Stimulated activated CD8-positive, alpha-beta memory T cell treated with anti-CD3 and anti-CD28 coated beads, Interleukin-12 subunit alpha, Interleukin-12 subunit beta, amount 100 ng/mL, for 4 hours (primary cell): ENCODE results near the gene THSD7B.

Experiments used
- DNase-seq: peaks from one replicate; pipeline ENCODE4 v3.0.0-alpha.2; 2020; ENCODE audit warnings: low read depth

THSD7B gene

DNA sequence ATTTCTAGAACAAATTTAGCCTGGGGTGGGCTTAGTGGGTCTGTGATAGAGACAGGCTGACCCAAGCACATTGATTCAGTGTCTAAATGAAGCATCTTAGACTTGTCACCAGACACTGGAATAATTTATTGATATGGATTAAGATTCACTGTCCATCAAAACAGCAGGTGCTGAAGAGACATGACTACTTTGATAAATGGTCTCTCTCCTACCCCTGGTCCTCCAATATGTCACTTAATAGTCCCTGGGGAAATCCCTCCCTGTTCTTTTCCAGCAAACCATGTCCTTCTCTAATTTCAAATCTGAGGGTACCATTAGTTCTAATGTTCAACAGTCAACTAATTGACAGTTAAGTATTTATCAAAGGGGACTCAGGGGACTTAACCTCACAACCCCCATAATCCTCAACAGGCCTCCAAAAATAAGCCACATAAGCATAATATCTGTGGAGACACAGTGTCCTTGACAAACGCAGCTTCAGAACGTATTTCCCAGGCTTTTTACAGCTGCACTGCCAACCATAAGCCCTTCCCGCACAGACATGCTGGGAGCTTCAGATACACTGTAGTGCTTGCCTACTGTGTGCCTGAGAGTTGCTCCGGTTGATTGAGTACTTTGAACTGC, 391.0 kb downstream of the THSD7B start:
- no peak for DNase-seq

DNA sequence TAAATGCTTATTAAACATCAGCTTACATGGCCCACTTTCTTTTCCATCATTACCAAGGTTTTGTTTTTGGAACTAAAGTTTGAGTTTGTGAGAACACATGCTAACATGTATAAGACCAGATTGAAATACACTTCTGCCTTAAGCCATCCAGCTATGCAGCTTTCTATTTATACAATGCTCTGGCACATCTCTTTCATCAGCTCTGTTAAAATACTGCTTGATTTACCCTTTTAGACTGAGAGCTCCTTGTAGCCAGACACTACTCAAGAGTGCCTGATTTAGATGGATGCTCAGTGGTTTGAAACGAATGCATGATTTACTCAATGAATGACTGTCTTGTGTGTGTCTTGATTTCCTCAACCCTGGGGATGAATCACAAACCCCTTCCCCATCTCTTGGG, 392.5 kb downstream of the THSD7B start:
- no peak for DNase-seq

GRCh38 chr2:137161250-137161649, 395.9 kb downstream of the THSD7B start:
- no peak for DNase-seq

GRCh38 chr2:137165968-137166367, 400.6 kb downstream of the THSD7B start:
- no peak for DNase-seq

GRCh38 chr2:137167651-137168050, 402.3 kb downstream of the THSD7B start:
- DNase-seq: no peak

DNA sequence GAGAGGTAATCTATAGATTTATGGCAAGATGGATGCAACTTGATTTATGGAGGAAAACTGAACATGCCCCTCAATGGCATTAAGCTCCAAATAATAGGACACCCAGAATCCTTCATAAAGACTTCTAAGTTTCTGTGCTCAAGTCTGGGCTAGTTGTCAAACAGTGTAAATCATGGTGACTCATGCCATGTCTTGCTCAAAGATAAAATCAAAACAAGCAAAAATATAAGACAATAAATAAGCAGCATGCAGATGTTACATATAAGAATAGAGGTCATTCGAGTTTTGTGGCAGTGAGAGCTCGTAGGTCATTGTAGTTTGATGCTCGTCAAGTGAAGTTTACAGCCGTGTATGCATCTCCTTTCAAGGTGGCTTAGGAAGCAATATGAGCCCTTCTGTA, 403.2 kb downstream of the THSD7B start:
- no peak for DNase-seq

DNA sequence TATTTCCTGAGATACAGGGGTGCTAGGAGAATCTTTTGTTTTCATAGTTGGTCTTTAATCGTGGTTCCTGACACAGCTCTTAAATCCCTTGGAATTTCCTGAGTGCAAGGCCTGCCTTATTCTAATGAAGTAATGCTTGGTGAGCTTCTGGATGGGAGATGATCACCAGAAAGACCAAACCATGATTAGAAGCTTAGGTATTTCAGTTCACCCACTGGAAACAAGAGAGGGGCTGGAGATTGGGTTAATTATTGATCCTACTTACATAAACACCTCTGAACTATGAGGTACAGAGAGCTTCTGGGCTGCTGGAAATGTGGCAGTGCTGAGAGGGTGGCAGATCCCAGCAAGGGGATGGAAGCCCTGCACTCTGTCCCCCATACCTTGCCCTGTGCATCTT, 406.8 kb downstream of the THSD7B start:
- DNase-seq: no peak

- DNase-seq: no peak
Measured at GRCh38 chr2:137173463-137173862, 408.1 kb downstream of the THSD7B start.

DNA sequence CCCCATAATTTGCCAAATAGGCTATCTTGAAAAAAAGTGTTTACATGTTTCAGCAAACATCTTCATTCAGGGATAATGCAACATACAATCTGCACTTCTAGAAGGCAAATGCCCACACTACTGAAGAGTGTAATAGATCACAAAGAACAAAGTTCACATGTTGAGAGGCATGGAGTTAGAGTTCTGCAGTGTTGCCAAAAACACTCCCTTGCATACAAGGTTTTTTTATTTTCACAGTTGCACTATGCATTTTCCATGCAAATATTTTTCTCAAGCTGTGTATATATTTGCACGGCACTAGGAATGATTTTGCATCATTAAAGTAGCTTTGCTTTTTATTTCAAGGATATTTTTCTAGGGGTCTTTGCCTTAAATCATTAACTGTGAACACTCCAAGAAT, 409.9 kb downstream of the THSD7B start:
- no peak for DNase-seq

DNA sequence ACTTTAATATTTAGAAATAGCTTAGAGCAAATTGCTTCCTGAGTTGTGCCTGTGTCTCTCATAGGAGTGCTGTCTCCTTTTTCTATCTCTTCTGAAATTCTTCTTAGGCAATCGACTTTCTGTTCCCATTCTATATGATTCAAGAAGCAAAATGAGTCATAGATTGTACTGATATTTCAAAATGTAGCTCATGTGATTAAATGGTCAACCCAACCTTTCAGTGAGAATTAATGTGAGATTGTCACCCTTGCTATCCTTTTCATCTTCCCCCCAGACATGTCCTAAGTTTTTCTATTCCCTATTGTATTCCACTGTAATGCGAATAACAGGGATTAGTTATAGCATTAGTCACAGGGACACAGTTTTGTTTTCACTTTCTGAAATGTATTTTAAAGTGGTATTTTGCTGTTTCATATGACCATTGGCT, 413.6 kb downstream of the THSD7B start:
- DNase-seq: no peak

GRCh38 chr2:137179542-137179941, 414.2 kb downstream of the THSD7B start:
- no peak for DNase-seq

GRCh38 chr2:137180012-137180411, 414.7 kb downstream of the THSD7B start:
- DNase-seq: no peak

GRCh38 chr2:137181370-137181769, 416.0 kb downstream of the THSD7B start:
- no peak for DNase-seq

- DNase-seq: no peak
Measured at GRCh38 chr2:137182071-137182470, 416.7 kb downstream of the THSD7B start.

- no peak for DNase-seq
Measured at GRCh38 chr2:137183206-137183898, 418.0 kb downstream of the THSD7B start.

GRCh38 chr2:137185378-137186078, 420.2 kb downstream of the THSD7B start:
- DNase-seq: no peak

DNA sequence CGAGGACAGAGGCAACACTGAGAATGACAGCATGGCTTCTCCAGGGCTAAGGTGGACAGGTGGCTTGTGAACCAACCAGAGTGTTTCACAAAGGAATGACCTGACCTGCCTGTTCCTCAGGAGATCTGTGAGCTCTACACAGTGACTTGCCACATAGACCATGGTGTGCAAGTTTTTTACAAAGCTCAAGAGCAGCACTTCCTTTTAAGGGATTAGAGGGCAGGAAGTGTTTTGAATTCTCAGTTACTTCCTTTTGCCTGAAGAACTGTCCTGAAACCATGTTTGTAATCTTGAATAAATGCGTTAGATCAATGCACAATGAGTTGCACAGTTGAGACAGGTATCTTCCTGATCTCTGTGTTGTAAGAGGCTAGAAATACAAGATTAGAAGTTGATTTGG, 421.9 kb downstream of the THSD7B start:
- no peak for DNase-seq

- no peak for DNase-seq
Measured at GRCh38 chr2:137190411-137191195, 425.3 kb downstream of the THSD7B start.

GRCh38 chr2:137192366-137193310, 427.3 kb downstream of the THSD7B start:
- no peak for DNase-seq

- DNase-seq: no peak
Measured at GRCh38 chr2:137193401-137193800, 428.1 kb downstream of the THSD7B start.

DNA sequence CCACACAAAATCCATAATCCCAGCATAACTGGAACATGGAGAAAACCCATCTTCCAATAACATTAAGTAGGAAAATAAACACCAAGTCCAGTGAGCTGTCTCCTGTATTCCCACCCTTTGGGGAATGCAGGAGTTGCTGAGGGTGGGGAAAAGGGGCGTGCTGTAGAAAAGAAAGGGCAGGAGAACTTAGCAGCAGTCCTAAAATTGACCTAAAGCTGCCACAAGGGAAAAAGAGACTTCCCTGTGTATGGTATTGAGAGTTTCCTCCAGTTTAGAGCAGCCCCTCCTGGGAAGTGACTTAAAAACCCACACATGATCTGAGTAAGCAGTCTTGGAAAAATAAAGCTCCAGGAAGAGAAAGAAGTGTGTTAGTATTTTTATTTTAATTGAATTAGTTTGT, 428.8 kb downstream of the THSD7B start:
- DNase-seq: no peak
